ENCODE results near the gene GKN1.

GKN1 gene

DNA sequence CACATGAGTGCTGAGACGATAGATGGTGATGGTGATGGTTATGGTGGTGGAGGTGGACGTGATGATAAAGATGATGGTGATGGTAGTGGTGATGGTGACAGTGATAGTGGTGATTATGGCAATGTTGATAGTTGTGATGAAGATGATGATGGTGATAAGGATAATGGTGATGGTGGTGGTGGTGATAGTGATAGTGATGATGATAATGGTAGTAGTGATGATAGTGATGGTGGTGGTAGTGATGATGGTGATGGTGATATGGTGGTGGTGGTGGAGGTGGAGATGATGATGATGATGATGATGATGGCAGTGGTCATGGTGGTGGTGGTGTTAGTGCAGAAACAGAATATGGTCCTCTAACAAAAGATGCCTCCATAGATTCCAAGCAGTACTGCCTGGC lies 48.8 kb downstream of the GKN1 start:
- H3K4me3 ChIP-seq (ENCODE audit: low read length) = no peak overlapping the region
- TF ChIP-seq ZNF274 (IDR thresholded peaks at IDR 0.05; ENCODE audit: low read depth, low read length) = no peak

DNA sequence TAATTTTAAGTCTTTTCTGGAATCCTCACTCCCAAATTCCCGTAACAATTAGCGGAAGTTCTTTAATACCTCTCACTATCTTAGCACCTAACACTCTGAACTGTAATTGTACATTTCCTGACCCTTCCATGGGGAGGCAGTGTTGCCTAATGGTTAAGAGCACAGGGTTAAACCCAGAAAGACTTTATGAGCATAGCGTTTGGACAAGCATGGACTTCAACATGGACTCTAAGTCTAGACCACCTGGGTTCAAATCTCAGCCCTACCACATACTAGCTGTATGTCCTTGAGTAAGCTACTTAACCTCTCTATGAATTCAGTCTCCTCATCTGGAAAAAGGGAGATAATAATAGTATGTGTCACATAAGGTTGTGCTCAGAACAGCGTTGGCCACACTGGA lies 51.6 kb downstream of the GKN1 start:
- no peak for TF ChIP-seq ZNF274 (IDR thresholded peaks at IDR 0.05; ENCODE audit: low read depth, low read length)
- H3K4me3 ChIP-seq (ENCODE audit: low read length) = no peak overlapping the region

DNA sequence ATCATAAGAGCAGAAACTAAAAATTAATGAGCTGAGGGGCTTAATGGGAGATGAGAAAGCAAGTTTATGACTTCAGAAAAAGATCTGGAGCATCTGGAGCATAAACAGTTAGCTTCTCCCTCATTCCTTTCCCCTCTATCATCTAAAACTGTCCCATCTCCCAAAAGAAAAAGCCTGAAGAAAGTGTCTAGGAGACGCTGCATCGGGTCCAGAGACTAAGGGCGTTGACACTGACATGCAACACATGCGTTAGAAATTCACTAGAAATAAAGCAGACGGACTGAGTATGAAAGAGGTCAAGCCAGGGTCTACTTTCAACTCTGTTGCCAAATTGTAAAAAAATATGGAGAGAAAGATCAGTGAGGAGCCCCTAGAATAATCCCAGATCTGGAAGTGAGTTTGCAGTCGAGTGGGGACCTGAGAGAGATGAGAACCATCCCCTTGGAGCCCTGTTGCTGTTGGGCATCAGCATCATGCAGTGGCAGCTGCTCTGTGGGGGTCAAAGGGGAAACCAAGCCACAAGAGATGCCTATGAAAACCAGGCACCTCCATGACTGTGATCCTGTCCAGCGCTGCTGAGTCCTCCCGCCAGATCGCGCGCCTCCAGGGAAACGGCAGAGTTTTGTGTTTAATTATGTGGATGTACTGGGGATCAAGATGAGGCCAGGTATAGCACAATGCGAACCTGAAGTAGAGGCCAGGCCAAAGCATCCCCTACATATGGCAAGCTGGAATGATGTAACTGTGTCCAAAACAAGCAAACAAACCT lies 52.4 kb downstream of the GKN1 start:
- no peak for TF ChIP-seq ZNF274 (IDR thresholded peaks at IDR 0.05; ENCODE audit: low read depth, low read length)
- H3K4me3 ChIP-seq (ENCODE audit: low read length) = no peak overlapping the region

All from GM08714 (cell line).